SK-N-SH (cell line): ENCODE data around the gene CREBRF. TPM values are rescaled to one million over a fixed set of nuclear protein-coding genes. Genes with fewer than 3 reads are reported as not detected.

Experiments used
- CTCF ChIA-PET: fragments of 300-600, 350-600 bp; formaldehyde crosslinking; extraction: SDS; loops from one replicate; lab custom pipeline; 2021; lab: Yijun Ruan, JAX
- POLR2A ChIA-PET: fragments of 350-600 bp; sonication (Branson Sonifier 250); formaldehyde crosslinking; extraction: SDS; loops from one replicate; lab custom pipeline; 2020; ENCODE audit warnings: antibody characterized with exemption, inconsistent platforms; lab: Yijun Ruan, JAX
- DNase-seq: peaks from one replicate; pipeline ENCODE4 v3.0.0; 2012
- H2AFZ ChIP-seq: fragments of 200-600 bp; sonication (generic); 2 replicates; pipeline ENCODE4 v1.8.1; 2016; ENCODE audit warnings: antibody characterized with exemption, mild to moderate bottlenecking, low read depth
- H3F3A ChIP-seq: fragments of 200-600 bp; sonication (generic); replicated peaks from 2 replicates; pipeline ENCODE3; 2016; ENCODE audit warnings: antibody characterized with exemption, mild to moderate bottlenecking; ENCODE audit not compliant: insufficient read depth
- H3K27ac ChIP-seq, 2 experiments: fragments of 200-500 bp in 1 of 2; fragments of 200-600 bp in 1 of 2; sonication (Bioruptor generic) in 1 of 2; sonication (generic), shearing (Covaris generic) in 1 of 2; 2 replicates each; pipeline versions ENCODE4 v1.5.1 to v1.6.1; 2014 to 2016; ENCODE audit warnings: low read depth in 2 of 2, inconsistent platforms in 1 of 2, low read length in 1 of 2, mild to moderate bottlenecking in 1 of 2, mixed read lengths in 1 of 2
- H3K27me3 ChIP-seq: fragments of 200-600 bp; sonication (generic), shearing (Covaris generic); 2 replicates; pipeline ENCODE4 v1.6.1; 2016; ENCODE audit warnings: mixed run types; ENCODE audit not compliant: insufficient read depth
- H3K36me3 ChIP-seq, 2 experiments: fragments of 200-500 bp in 1 of 2; fragments of 200-600 bp in 1 of 2; sonication (Bioruptor generic) in 1 of 2; sonication (generic) in 1 of 2; replicated peaks in 1 of 2; 2 replicates each; pipeline versions ENCODE3 to v1.5.1; 2014 to 2016; ENCODE audit warnings: low read length in 1 of 2, mild to moderate bottlenecking in 1 of 2; ENCODE audit not compliant: insufficient read depth in 2 of 2, control insufficient read depth in 1 of 2
- H3K4me1 ChIP-seq, 2 experiments: fragments of 200-500 bp in 1 of 2; fragments of 200-600 bp in 1 of 2; sonication (Bioruptor generic) in 1 of 2; sonication (generic), shearing (Covaris generic) in 1 of 2; 2 replicates each; pipeline versions ENCODE4 v1.5.1 to v1.6.1; 2014 to 2016; ENCODE audit warnings: low read depth in 1 of 2, low read length in 1 of 2, mixed run types in 1 of 2; ENCODE audit not compliant: insufficient read depth in 2 of 2, control insufficient read depth in 1 of 2
- H3K4me2 ChIP-seq: fragments of 200-600 bp; sonication (generic), shearing (Covaris generic); 2 replicates; pipeline ENCODE4 v1.6.1; 2017; ENCODE audit warnings: mixed run types
- H3K4me3 ChIP-seq, 2 experiments: fragments of 200-500 bp in 1 of 2; fragments of 200-600 bp in 1 of 2; sonication (Bioruptor generic) in 1 of 2; sonication (generic), shearing (Covaris generic) in 1 of 2; 2 replicates each; pipeline versions ENCODE4 v1.5.1 to v1.8.1; 2014 to 2016; ENCODE audit warnings: low read depth in 2 of 2, inconsistent platforms in 1 of 2, low read length in 1 of 2, mild to moderate bottlenecking in 1 of 2, mixed read lengths in 1 of 2, moderate library complexity in 1 of 2
- H3K79me2 ChIP-seq: fragments of 200-600 bp; sonication (generic); 2 replicates; pipeline ENCODE4 v1.8.1; 2017; ENCODE audit warnings: mild to moderate bottlenecking; ENCODE audit not compliant: insufficient read depth
- H3K9ac ChIP-seq: fragments of 200-600 bp; sonication (generic); 2 replicates; pipeline ENCODE4 v1.6.1; 2017; ENCODE audit warnings: mixed run types
- H3K9me2 ChIP-seq: fragments of 200-600 bp; sonication (generic); 2 replicates; pipeline ENCODE4 v1.6.1; 2017; ENCODE audit warnings: mixed run types
- H3K9me3 ChIP-seq: fragments of 200-600 bp; sonication (generic); 2 replicates; pipeline ENCODE4 v1.6.1; 2017; ENCODE audit warnings: mixed run types, mild to moderate bottlenecking, moderate library complexity
- H4K20me1 ChIP-seq: fragments of 200-600 bp; sonication (generic); 2 replicates; pipeline ENCODE4 v1.6.1; 2017; ENCODE audit warnings: mild to moderate bottlenecking, mixed run types; ENCODE audit not compliant: insufficient read depth
- CHD2 ChIP-seq: fragments of 150-350 bp; IDR thresholded peaks from 2 replicates; pipeline ENCODE4 v1.6.1; 2018; ENCODE audit warnings: low read length; ENCODE audit not compliant: partially characterized antibody
- ELF1 ChIP-seq: IDR thresholded peaks from 2 replicates; pipeline ENCODE4 v1.4.0; 2012
- FOSL2 ChIP-seq: IDR thresholded peaks from 2 replicates; pipeline ENCODE4 v1.4.0; 2012; ENCODE audit warnings: low read depth, mild to moderate bottlenecking, moderate library complexity, borderline replicate concordance
- MAX ChIP-seq: IDR thresholded peaks from 2 replicates; pipeline ENCODE4 v1.4.0; 2012; ENCODE audit warnings: low read depth
- MXI1 ChIP-seq: IDR thresholded peaks from 2 replicates; pipeline ENCODE4 v1.6.1; 2012; ENCODE audit warnings: mild to moderate bottlenecking, low read depth, low read length, improper control_type of control experiment
- NFIC ChIP-seq: IDR thresholded peaks from 2 replicates; pipeline ENCODE4 v1.4.0; 2012; ENCODE audit warnings: borderline replicate concordance
- NRF1 ChIP-seq: IDR thresholded peaks from 2 replicates; pipeline ENCODE4 v1.6.1; 2012; ENCODE audit warnings: low read depth, mild to moderate bottlenecking, low read length
- PBX3 ChIP-seq: IDR thresholded peaks from 2 replicates; pipeline ENCODE4; 2012
- RXRA ChIP-seq: IDR thresholded peaks from 2 replicates; pipeline ENCODE4 v1.4.0; 2012; ENCODE audit warnings: low read depth, mild to moderate bottlenecking, borderline replicate concordance
- SMC3 ChIP-seq: IDR thresholded peaks from 2 replicates; pipeline ENCODE4 v1.6.1; 2012; ENCODE audit warnings: low read depth, low read length, improper control_type of control experiment
- WGBS: methylation state at CpG from one replicate; pipeline ENCODE4 v1.1.6; 2017; ENCODE audit warnings: low lambda C conversion rate; 5-methylcytosine and 5-hydroxymethylcytosine counted together
- polyA plus RNA-seq, 3 experiments: library from polyadenylated mRNA; depleted of rRNA; stranded (reverse); fragments of >200 nt; gene quantifications; 2 replicates each; pipeline ENCODE4 v1.2.3, GENCODE V29; 2012
- TF ChIP-seq, protein P1 (sequence below): fragments of 150-350 bp; IDR thresholded peaks from 2 replicates; pipeline ENCODE4 v1.6.1; 2016; ENCODE audit warnings: mild to moderate bottlenecking, low read depth, low read length
- TF ChIP-seq, protein P2 (sequence below): IDR thresholded peaks from 2 replicates; pipeline ENCODE4 v1.6.1; 2012; ENCODE audit warnings: mild to moderate bottlenecking, low read depth, low read length, moderate library complexity
- TF ChIP-seq, protein P3 (sequence below): fragments of 200-600 bp; sonication (generic); IDR thresholded peaks from 2 replicates; pipeline ENCODE4 v1.6.1; 2017; ENCODE audit warnings: antibody characterized with exemption, mild to moderate bottlenecking, moderate library complexity
- TF ChIP-seq, protein P4 (sequence below): IDR thresholded peaks from 2 replicates; pipeline ENCODE4 v1.4.0; 2012; ENCODE audit warnings: low read depth, borderline replicate concordance

The CREBRF gene
- polyA plus RNA-seq, 1 of the 3 experiments (the other 2 are of a cell fraction): 2.4 TPM

DNA sequence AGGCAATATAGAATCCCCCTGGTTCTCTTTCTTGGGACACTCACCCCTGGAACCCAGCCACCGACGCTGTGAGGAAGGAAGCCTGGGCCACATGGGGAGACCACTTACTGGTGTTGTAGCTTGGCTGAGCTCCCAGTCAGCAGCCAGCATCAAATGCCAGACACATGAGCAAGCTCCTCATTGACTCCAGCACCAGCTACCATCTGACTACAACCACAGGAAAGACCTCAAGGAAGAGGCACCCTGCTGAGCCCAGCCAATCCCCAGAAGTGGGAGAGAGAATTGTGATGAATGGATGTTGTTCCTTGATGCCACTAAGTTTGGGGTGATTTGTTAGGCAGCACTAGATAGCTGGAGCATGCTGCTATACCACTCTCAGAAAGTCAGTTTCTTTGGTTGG lies 124.2 kb downstream of the CREBRF start:
- H3K9ac ChIP-seq: no peak overlapping the region
- ChIA-PET POLR2A (no interaction called here), CTCF (no interaction called here)
- H3K4me2 ChIP-seq: no peak overlapping the region
- TF ChIP-seq, protein P1, sequence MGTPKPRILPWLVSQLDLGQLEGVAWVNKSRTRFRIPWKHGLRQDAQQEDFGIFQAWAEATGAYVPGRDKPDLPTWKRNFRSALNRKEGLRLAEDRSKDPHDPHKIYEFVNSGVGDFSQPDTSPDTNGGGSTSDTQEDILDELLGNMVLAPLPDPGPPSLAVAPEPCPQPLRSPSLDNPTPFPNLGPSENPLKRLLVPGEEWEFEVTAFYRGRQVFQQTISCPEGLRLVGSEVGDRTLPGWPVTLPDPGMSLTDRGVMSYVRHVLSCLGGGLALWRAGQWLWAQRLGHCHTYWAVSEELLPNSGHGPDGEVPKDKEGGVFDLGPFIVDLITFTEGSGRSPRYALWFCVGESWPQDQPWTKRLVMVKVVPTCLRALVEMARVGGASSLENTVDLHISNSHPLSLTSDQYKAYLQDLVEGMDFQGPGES: no peak
- TF ChIP-seq MXI1 (no peak), SMC3 (no peak)
- H3K4me3 ChIP-seq: no peak overlapping the region
- H4K20me1 ChIP-seq: no peaks in the 10 kb centered on the region
- DNase-seq: no peak
- H3K36me3 ChIP-seq: no peaks in the 10 kb centered on the region
- no peak overlapping the region for H3K27ac ChIP-seq
- H3K4me1 ChIP-seq: no peaks in the 10 kb centered on the region
- H3K79me2 ChIP-seq: no peaks in the 10 kb centered on the region
- 21% methylated on average over 2 of the region's 2 CpGs for WGBS
- H3K9me2 ChIP-seq: no peaks in the 10 kb centered on the region
- H3K9me3 ChIP-seq: no peaks in the 10 kb centered on the region
- no peak overlapping the region for H2AFZ ChIP-seq
- H3F3A ChIP-seq: no peaks in the 10 kb centered on the region
- no peaks in the 10 kb centered on the region for H3K27me3 ChIP-seq

DNA sequence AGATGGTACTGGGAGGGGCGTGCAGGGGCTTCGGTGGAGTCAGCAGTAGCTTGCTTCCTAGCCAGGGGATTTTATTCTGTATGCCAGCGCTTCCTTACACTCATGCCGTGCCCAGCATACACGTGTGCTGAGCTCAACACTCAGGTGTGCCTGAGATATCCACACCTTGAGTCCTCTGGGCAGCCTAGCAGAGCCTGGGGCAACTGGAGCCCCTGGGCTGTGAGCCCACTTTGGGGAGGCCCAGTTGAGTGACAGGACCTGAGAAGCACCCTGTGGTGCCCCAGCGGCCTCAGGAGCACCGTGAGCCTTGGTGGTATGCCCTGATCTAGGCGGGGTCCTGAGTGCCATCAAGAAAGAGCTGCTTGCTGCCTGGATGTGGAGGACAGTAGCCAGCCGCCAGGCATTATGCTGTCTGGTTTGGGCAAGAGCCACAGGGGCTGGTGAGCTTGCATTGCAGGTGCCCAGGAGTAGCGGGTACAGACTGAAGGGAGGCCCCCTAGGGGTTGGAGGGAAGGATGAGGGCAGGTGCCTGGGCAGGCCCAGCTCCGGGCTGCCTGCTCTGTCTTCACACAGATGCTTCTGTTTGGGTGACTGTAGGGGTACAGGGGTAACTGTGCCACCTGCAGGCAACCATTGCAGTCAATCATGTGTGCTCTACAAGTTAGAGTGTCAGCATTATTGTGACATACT lies 131.0 kb downstream of the CREBRF start:
- Histone ChIP-seq H3K4me1 (no peaks in the 10 kb centered on the region), H3K9ac (no peak overlapping the region), H3K27me3 (peaks cover 21% of the 10 kb centered on the region; the same call in 1 of the 2 replicates), H4K20me1 (no peaks in the 10 kb centered on the region), H3K9me2 (no peaks in the 10 kb centered on the region), H3K36me3 (no peaks in the 10 kb centered on the region), H3F3A (no peaks in the 10 kb centered on the region), H3K9me3 (no peaks in the 10 kb centered on the region), H3K4me3 (no peak overlapping the region), H2AFZ (no peak overlapping the region), H3K4me2 (no peak overlapping the region), H3K27ac (no peak overlapping the region), H3K79me2 (no peaks in the 10 kb centered on the region)
- DNase-seq: no peak
- ChIA-PET CTCF (interaction anchor here (1.0 to 1.4 kb wide), 3 partner anchors 9 to 386 kb away, joined by 3 to 5 read pairs (median 5); no protein-coding TSS in a partner anchor), POLR2A (no interaction called here)
- WGBS: 65% methylated on average over 8 of the region's 11 CpGs
- TF ChIP-seq, protein P2, sequence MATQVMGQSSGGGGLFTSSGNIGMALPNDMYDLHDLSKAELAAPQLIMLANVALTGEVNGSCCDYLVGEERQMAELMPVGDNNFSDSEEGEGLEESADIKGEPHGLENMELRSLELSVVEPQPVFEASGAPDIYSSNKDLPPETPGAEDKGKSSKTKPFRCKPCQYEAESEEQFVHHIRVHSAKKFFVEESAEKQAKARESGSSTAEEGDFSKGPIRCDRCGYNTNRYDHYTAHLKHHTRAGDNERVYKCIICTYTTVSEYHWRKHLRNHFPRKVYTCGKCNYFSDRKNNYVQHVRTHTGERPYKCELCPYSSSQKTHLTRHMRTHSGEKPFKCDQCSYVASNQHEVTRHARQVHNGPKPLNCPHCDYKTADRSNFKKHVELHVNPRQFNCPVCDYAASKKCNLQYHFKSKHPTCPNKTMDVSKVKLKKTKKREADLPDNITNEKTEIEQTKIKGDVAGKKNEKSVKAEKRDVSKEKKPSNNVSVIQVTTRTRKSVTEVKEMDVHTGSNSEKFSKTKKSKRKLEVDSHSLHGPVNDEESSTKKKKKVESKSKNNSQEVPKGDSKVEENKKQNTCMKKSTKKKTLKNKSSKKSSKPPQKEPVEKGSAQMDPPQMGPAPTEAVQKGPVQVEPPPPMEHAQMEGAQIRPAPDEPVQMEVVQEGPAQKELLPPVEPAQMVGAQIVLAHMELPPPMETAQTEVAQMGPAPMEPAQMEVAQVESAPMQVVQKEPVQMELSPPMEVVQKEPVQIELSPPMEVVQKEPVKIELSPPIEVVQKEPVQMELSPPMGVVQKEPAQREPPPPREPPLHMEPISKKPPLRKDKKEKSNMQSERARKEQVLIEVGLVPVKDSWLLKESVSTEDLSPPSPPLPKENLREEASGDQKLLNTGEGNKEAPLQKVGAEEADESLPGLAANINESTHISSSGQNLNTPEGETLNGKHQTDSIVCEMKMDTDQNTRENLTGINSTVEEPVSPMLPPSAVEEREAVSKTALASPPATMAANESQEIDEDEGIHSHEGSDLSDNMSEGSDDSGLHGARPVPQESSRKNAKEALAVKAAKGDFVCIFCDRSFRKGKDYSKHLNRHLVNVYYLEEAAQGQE: no peak
- TF ChIP-seq, protein P3, sequence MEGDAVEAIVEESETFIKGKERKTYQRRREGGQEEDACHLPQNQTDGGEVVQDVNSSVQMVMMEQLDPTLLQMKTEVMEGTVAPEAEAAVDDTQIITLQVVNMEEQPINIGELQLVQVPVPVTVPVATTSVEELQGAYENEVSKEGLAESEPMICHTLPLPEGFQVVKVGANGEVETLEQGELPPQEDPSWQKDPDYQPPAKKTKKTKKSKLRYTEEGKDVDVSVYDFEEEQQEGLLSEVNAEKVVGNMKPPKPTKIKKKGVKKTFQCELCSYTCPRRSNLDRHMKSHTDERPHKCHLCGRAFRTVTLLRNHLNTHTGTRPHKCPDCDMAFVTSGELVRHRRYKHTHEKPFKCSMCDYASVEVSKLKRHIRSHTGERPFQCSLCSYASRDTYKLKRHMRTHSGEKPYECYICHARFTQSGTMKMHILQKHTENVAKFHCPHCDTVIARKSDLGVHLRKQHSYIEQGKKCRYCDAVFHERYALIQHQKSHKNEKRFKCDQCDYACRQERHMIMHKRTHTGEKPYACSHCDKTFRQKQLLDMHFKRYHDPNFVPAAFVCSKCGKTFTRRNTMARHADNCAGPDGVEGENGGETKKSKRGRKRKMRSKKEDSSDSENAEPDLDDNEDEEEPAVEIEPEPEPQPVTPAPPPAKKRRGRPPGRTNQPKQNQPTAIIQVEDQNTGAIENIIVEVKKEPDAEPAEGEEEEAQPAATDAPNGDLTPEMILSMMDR: no peak
- TF ChIP-seq, protein P4, sequence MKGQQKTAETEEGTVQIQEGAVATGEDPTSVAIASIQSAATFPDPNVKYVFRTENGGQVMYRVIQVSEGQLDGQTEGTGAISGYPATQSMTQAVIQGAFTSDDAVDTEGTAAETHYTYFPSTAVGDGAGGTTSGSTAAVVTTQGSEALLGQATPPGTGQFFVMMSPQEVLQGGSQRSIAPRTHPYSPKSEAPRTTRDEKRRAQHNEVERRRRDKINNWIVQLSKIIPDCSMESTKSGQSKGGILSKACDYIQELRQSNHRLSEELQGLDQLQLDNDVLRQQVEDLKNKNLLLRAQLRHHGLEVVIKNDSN: no peak
- TF ChIP-seq RXRA (no peak), FOSL2 (no peak), ELF1 (no peak), MAX (no peak), NRF1 (no peak), NFIC (no peak), PBX3 (no peak), CHD2 (no peak)
- TF ChIP-seq, protein P1: no peak
